Fibroblast of lung (primary cell): ENCODE data around the gene COL19A1. TPM values are rescaled to one million over a fixed set of nuclear protein-coding genes. Genes with fewer than 3 reads are reported as not detected.

Experiments used
- DNase-seq, 2 donors: peaks; one replicate each; pipeline versions ENCODE4 v3.0.0 to v3.0.0-alpha.2; 2010; ENCODE audit warnings: low read depth in 2 of 2
- H2AFZ ChIP-seq: 2 replicates; pipeline ENCODE4 v1.5.1; 2012; ENCODE audit warnings: low read length, control low read depth, inconsistent platforms
- H3K27ac ChIP-seq: 2 replicates; pipeline ENCODE4 v1.5.1; 2011; ENCODE audit warnings: low read length, control low read depth; ENCODE audit not compliant: insufficient read depth
- H3K27me3 ChIP-seq: 2 replicates; pipeline ENCODE4 v1.5.1; 2011; ENCODE audit warnings: mild to moderate bottlenecking, low read length; ENCODE audit not compliant: control insufficient read depth, insufficient read depth
- H3K36me3 ChIP-seq: 2 replicates; pipeline ENCODE4 v1.5.1; 2011; ENCODE audit warnings: low read length; ENCODE audit not compliant: control insufficient read depth, insufficient read depth
- H3K4me1 ChIP-seq: 2 replicates; pipeline ENCODE4 v1.5.1; 2011; ENCODE audit warnings: low read length; ENCODE audit not compliant: control insufficient read depth, insufficient read depth; ENCODE audit errors: extremely low read depth
- H3K4me2 ChIP-seq: 2 replicates; pipeline ENCODE4 v1.5.1; 2011; ENCODE audit warnings: low read length, control low read depth; ENCODE audit not compliant: insufficient read depth; ENCODE audit errors: extremely low read depth
- H3K4me3 ChIP-seq, 4 experiments: fragments of 200-600 bp in 1 of 4; sonication (generic) in 1 of 4; replicated peaks in 1 of 4; 2 replicates each; pipeline ENCODE4 v1.5.1; 2011 to 2016; ENCODE audit warnings: low read length in 4 of 4, low read depth in 3 of 4, mild to moderate bottlenecking in 3 of 4, control low read depth in 2 of 4, inconsistent platforms in 1 of 4, mixed read lengths in 1 of 4; ENCODE audit not compliant: insufficient read depth in 1 of 4; ENCODE audit errors: control extremely low read depth in 1 of 4
- H3K79me2 ChIP-seq: 2 replicates; pipeline ENCODE4 v1.5.1; 2012; ENCODE audit warnings: mild to moderate bottlenecking, low read length, inconsistent platforms; ENCODE audit not compliant: control insufficient read depth, insufficient read depth
- H3K9ac ChIP-seq: 2 replicates; pipeline ENCODE4 v1.5.1; 2011; ENCODE audit warnings: mild to moderate bottlenecking, low read length, control low read depth; ENCODE audit not compliant: insufficient read depth
- H3K9me3 ChIP-seq: 2 replicates; pipeline ENCODE4 v1.5.1; 2012; ENCODE audit warnings: low read depth, low read length; ENCODE audit not compliant: control insufficient read depth, insufficient read depth
- H4K20me1 ChIP-seq: 2 replicates; pipeline ENCODE4 v1.5.1; 2011; ENCODE audit warnings: low read length; ENCODE audit not compliant: control insufficient read depth, insufficient read depth; ENCODE audit errors: extremely low read depth
- EZH2 ChIP-seq: IDR thresholded peaks from 2 replicates; pipeline ENCODE4 v1.5.1; 2012; ENCODE audit warnings: low read length, control low read depth, mild to moderate bottlenecking; ENCODE audit errors: missing control alignments
- polyA minus RNA-seq: library from RNA; depleted of rRNA, polyadenylated mRNA; stranded (reverse); fragments of >200 nt; gene quantifications from 2 replicates; pipeline ENCODE4 v1.2.3, GENCODE V29; 2011; ENCODE audit warnings: low replicate concordance
- polyA plus RNA-seq, 2 donors: library from polyadenylated mRNA; depleted of rRNA in 1 of 2; stranded (reverse) in 1 of 2; unstranded in 1 of 2; fragments of >200 nt; gene quantifications; 2 replicates each; pipeline ENCODE4 v1.2.1, GENCODE V29; 2011 to 2012; ENCODE audit warnings: missing spikeins in 1 of 2
- total RNA-seq: library from RNA; depleted of rRNA; stranded (reverse); fragments of >200 nt; gene quantifications from 2 replicates; pipeline ENCODE4 v1.2.1, GENCODE V29; 2014
- TF ChIP-seq, protein P1 (sequence below), 2 donors: IDR thresholded peaks in 1 of 2; conservative IDR thresholded peaks in 1 of 2; 1 replicate in 1 of 2; 2 replicates in 1 of 2; pipeline ENCODE4 v1.5.1; 2011 to 2012; ENCODE audit warnings: low read length in 2 of 2, control low read depth in 1 of 2, inconsistent platforms in 1 of 2, low read depth in 1 of 2, mild to moderate bottlenecking in 1 of 2

Gene COL19A1
- total RNA-seq (under 0.01 TPM in 1 of 2 replicates, not detected in the other), polyA plus RNA-seq (0.01 TPM in 1 of 2 replicates, not detected in the other), polyA minus RNA-seq (not detected in 2 replicates)
- polyA plus RNA-seq (2012), result not detected in 2 replicates

DNA sequence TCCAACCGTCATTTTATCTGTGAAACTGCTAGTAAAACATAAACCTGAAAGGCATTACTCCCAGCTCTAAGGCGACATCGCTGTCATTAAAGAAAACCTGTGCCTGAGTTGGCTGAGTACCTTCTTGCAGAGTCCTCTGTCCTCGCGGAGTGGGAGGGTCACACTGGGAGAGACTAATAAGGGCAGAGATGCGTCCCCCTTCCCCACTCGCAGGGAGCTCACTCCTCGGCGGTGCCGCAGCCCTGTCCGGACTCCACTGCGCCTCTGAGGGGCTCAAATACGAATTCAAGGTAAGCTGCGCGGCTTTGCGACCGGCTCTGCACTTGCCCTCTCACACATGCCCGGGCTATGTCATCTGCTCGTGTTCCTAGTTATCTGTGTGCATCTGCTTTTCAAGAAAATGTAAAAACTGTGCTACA is at the start of gene COL19A1:
Gene COL19A1 (plus strand): TSS at position 206 of the 419 bp plus-strand sequence. CDS start 13,012 bp downstream, outside the sequence.
- TF ChIP-seq, protein P1, sequence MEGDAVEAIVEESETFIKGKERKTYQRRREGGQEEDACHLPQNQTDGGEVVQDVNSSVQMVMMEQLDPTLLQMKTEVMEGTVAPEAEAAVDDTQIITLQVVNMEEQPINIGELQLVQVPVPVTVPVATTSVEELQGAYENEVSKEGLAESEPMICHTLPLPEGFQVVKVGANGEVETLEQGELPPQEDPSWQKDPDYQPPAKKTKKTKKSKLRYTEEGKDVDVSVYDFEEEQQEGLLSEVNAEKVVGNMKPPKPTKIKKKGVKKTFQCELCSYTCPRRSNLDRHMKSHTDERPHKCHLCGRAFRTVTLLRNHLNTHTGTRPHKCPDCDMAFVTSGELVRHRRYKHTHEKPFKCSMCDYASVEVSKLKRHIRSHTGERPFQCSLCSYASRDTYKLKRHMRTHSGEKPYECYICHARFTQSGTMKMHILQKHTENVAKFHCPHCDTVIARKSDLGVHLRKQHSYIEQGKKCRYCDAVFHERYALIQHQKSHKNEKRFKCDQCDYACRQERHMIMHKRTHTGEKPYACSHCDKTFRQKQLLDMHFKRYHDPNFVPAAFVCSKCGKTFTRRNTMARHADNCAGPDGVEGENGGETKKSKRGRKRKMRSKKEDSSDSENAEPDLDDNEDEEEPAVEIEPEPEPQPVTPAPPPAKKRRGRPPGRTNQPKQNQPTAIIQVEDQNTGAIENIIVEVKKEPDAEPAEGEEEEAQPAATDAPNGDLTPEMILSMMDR (conservative IDR thresholded peaks at IDR 0.05 in 1 of 2, IDR thresholded peaks at IDR 0.05 in 1 of 2; ENCODE audit: low read depth in 1 of 2, low read length in 2 of 2), result no peak
- no peak for TF ChIP-seq EZH2
- H3K27me3 ChIP-seq, result peaks cover 3% of the 10 kb centered on the region
- H2AFZ ChIP-seq, result peak within 1 kb of the TSS; percentile 70
- peak in 1 of 2 donors; percentile 1 for DNase-seq
- H3K4me3 ChIP-seq, result peak within 1 kb of the TSS; percentile 35 to 67 (median 51)
- H3K9ac ChIP-seq, result no peak within 1 kb of the TSS
- H3K27ac ChIP-seq, result no peak within 1 kb of the TSS
- no peaks in the 10 kb centered on the region for H3K79me2 ChIP-seq
- H3K36me3 ChIP-seq, result no peaks in the 10 kb centered on the region
- H3K4me1 ChIP-seq, result peaks cover 4% of the 10 kb centered on the region
- no peaks in the 10 kb centered on the region for H3K9me3 ChIP-seq
- peak within 1 kb of the TSS; percentile 68 for H3K4me2 ChIP-seq
- H4K20me1 ChIP-seq, result no peaks in the 10 kb centered on the region

DNA sequence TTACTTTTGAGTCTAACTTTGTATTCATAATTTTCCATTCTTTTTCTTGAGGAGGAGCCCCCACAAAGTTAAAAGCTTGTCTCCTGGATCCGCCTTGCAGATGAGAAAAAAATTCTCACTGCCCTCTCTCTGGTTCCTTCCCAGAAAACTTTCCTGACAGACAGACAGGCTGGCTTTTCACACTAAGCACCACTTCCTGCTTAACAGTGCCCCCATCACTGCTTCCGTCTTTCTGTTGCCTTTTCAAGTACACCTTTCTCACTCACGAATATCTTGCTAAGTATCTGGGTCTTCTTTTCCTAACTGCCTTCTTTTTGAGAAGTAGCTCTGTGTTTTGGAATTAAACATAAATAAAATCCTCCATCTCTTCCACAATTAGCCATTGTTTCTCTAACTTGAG is 49.8 kb upstream of the COL19A1 start:
- Histone ChIP-seq H3K79me2 (no peaks in the 10 kb centered on the region), H2AFZ (no peak overlapping the region), H3K4me2 (no peak overlapping the region), H4K20me1 (no peaks in the 10 kb centered on the region), H3K36me3 (no peaks in the 10 kb centered on the region), H3K27me3 (no peaks in the 10 kb centered on the region), H3K27ac (no peak overlapping the region), H3K4me1 (no peaks in the 10 kb centered on the region), H3K4me3 (no peak overlapping the region), H3K9me3 (no peaks in the 10 kb centered on the region), H3K9ac (no peak overlapping the region)
- TF ChIP-seq EZH2, result no peak
- TF ChIP-seq, protein P1 (conservative IDR thresholded peaks at IDR 0.05 in 1 of 2, IDR thresholded peaks at IDR 0.05 in 1 of 2; ENCODE audit: low read depth in 1 of 2, low read length in 2 of 2), result no peak
- no peak for DNase-seq

DNA sequence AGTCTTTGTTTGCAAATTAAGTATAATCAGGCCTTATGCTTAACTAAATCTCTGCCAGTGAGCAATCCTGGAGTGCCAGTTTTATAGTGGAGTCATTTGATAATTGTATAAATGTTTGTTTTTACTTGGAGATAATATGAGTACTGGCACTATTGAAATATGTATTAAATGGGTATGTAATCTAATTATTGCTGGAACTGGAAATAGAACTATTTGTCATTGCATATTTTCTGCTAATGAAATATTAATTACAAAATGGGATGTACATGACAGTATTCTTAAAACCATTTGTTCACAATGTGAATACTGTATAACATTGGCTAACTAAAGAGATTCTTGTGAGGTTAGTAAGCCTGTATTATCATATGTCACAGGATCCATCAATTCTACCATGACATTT is 49.0 kb upstream of the COL19A1 start:
- Histone ChIP-seq H4K20me1 (no peaks in the 10 kb centered on the region), H3K9ac (no peak overlapping the region), H3K9me3 (no peaks in the 10 kb centered on the region), H3K36me3 (no peaks in the 10 kb centered on the region), H3K4me2 (no peak overlapping the region), H3K4me1 (no peaks in the 10 kb centered on the region), H3K27ac (no peak overlapping the region), H3K4me3 (no peak overlapping the region), H2AFZ (no peak overlapping the region), H3K79me2 (no peaks in the 10 kb centered on the region), H3K27me3 (no peaks in the 10 kb centered on the region)
- no peak for TF ChIP-seq EZH2
- TF ChIP-seq, protein P1 (conservative IDR thresholded peaks at IDR 0.05 in 1 of 2, IDR thresholded peaks at IDR 0.05 in 1 of 2; ENCODE audit: low read depth in 1 of 2, low read length in 2 of 2), result no peak
- no peak for DNase-seq
